GM18507 (cell line): ENCODE data around the gene ZNF267.
"Not testable (repeated sequence)": the region's sequence is repeated elsewhere in the genome, so short reads cannot be mapped to it uniquely, and the experiment has no call there.

Experiments
- DNase-seq: peaks from one replicate; pipeline ENCODE4 v3.0.0; 2011; ENCODE audit warnings: low read depth; ENCODE audit not compliant: insufficient read length; ENCODE audit errors: extremely low spot score
- FAIRE-seq: peaks from 2 replicates; lab custom pipeline; 2011; peaks lifted over from hg19 to GRCh38; lab: Jason Lieb, UNC

Gene ZNF267

DNA sequence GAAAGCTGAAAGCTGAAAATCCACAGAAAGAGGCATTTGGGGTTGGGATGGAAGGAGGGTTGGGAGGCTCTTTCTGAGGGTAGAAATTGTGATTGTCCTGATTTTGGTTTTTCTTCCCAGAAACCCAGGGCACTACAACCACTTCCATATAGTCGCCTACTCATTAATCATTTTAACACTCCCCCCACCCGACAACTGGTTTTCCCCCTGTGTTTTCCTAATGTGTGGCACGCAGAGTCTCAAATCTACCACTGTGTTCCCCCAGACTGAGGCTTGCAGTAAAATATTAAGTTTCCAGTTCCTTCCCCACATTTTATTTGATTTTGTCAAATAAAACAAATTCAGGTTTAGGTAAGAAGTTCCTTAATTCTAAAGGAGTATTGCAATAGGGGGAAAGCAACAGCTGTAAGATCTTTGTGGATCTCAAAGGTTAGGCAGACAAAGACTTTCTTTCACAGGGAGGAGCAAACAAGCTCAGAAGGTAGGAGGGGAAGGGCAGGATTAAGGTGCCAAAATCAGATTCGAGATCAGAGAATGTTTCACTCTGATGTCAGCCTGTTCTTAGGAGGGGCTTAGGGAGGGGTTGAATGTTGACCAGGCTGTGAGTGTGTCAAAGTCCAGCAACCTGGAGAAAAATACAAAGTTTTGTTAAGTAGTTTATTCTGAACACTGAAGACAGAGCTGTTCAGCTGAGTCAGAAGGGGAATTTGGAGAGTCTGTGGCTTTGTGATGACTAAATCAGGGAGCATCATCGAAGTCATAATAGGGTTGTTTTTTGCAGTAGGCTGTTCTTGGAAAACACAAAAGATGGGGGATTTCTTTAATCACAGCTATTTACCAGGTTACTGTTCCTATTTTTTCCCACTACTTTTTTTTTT lies 3.6 kb downstream of the ZNF267 start:
- FAIRE-seq (peak; percentile 87), DNase-seq (peak; percentile 22)

DNA sequence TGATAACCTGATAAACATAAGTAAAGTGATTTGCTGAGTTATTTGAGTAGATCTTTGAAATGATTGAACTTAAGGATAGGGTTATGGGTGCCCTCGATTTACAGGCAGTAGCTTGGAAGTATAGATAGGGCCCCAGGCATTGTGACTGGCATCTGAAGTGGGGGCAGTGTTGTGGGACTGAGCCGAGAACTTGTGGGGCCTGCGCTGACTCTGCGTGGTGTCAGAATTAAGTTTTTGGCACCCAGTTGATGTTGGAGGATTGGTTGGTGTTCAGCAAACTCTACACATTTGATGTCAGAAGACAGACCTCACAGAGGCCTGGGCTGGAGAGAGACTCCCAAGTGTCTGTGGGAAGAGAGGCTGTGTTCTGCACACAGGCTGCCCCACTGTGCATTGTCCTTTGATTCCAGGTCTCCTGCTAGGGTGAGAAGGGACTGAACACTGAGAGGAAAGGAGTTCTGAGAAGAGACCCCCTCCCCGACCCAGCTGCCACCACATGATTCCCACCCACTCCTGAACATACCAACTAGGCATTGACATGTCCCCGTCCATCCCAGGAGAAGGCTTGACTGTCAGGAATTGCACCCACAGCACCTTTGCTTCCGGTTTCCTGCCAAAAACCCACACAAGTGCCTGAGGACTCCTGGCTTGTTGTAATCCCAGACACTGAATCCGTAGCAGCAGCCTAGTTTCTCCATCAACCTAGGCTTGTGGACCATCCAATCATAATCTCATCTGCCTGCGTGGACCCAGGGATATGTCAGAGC lies 4.5 kb downstream of the ZNF267 start:
- no peak for DNase-seq
- no peak for FAIRE-seq

DNA sequence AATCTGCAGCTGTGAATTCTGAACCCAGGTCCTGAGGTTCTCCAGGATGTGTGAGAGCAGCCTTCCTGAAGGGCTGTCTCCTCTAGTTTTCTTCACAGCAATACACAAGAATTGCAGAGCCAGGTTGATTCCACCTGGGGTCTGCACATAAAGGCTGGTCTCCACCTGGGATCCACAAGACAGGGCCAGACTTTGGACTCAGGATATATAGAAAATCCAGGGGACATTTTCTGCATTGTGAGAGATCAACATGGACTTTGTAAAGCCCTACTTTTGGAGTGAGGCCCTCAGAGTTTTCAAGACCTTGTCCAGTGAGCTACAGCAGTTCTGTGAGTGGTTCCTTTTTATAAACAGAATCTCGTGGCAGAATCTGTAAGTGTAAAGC lies 6.3 kb downstream of the ZNF267 start:
- FAIRE-seq = no peak
- DNase-seq = no peak

DNA sequence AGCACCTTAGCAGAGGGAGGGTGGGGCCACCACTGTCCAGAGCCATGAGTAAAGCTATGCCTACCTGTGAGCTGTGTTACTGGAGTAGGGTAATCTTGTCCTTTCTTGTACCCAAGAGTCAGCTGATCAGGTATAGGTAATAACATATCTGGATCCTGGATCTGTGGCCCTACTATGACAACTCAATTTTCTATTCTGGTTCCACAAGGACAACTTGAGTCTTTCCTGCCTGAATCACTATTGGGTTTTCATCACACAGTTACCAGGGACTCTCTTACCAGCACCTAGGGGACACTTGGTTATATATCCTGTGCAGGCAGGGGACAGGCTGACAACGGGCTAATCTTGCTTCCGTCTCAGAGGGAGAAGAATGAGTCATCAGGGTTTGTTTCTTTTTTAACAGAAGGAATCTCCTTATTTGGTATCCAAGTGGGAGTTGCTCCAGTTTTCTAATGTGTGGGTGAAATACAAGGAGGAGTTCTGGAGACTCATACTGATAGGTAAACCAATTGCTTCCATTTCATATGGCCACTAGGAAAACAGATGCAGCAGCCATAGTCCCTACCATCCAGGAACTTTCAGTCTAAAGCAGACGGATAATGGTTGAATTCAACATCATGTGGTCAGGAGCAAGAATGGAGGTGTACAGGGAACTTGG lies 6.8 kb downstream of the ZNF267 start:
- FAIRE-seq (peak; percentile 36), DNase-seq (no peak)

DNA sequence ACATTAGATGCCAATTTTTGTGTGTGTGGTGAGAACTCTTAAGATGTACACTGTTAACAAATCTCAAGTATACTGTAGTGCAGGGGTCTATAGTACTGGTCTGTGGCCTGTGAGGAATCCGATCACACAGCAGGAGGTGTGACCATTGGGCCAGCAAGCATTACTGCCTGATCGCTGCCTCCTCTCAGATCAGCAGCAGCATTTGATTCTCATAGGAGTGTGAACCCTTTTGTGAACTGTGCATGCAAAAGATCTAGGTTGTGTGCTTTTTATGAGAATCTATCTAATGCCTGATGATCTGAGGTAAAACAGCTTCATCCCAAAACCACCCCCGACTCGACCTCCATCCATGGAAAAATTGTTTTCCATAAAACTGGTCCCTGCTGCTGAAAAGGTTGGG lies 12.6 kb downstream of the ZNF267 start:
- no peak for FAIRE-seq
- no peak for DNase-seq

DNA sequence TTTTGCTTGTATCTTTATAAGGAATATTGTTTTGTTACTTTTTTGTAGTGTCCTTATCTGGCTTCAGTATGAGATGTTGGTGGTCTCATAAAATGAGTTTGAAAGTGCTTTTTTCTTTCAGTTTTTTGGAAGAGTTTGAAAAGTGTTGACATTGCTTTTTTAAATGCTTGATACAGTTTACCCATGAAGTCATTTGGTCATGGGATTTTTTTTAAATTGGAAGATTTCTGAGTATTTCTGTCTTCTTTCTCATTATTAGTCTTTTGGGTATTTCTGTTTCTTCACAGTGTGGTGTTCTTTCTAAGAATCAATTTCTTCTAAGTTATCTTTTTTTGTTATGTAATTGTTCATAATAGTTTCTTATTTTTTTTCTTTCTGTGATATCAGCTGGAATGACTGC lies 15.1 kb downstream of the ZNF267 start:
- DNase-seq = no peak
- FAIRE-seq = no peak

DNA sequence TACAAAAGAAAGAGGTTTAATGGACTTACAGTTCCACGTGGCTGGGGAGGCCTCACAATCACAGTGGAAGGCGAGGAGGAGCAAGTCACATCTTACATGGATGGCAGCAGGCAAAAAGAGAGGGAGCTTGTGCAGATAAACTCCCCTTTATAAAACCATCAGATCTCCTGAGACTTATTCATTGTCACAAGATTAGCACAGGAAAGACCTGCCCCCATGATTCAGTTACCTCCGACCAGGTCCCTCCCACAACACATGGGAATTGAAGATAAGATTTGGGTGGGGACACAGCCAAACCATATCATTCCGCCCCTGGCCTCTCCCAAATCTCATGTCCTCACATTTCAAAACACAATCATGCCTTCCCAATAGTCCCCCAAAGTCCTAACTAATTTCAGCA lies 18.5 kb downstream of the ZNF267 start:
- not testable (repeated sequence) for FAIRE-seq

DNA sequence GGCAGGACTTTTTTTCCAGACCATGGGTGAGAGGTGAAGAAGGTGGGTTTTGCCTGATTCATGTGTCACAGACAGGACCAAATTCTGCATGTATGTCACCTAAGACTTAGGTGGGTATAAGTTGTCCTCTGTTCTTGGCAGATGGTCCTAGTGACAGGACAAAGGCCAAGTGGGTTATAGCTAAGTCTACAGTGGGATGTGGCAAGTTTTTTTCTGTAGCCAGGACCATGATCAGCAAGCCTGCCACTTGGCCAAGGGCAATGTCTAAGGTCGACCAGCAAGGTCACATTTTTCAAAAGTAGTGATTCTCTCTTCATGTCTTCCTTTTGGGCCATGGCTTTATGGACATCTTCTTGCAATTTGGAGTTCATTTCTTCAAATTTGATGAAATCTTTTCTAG lies 20.2 kb downstream of the ZNF267 start:
- FAIRE-seq (no peak), DNase-seq (no peak)

More for the DNA sequence above, 18.5 kb downstream of the ZNF267 start:
- not testable (repeated sequence) for DNase-seq

DNA sequence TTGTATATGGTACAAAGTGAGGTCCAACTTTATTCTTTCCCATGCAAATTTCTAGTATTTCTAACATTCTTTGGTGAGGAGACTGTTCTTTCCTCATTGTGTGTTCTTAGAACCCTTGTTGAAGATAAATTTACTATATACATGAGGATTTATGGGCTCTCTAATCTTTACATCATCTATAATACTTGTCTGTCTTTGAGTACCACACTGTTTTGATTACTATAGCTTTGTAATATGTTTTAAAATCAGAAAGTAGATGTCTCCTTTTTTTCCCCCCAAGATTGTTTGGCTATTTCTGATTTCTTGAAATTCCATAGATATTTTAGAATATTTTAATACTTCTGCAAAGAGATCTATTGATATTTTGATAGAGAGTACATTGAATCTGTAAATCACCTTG lies 23.7 kb downstream of the ZNF267 start:
- FAIRE-seq (no peak), DNase-seq (no peak)

DNA sequence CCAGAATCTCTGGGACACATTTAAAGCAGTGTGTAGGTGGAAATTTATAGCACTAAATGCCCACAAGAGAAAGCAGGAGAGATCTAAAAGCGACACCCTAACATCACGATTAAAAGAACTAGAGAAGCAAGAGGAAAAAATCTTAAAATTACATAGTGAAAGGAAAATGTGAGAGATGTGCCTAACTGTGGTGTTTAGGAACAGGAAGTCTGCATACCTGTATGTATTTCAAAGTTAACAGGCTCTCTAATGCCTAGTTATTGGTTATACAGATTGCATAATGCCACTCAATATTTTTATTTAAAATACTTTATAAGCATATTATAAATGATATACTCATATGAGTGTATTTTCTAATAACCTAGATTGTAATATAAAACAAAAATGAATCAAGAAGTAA lies 25.9 kb downstream of the ZNF267 start:
- DNase-seq (no peak), FAIRE-seq (no peak)

DNA sequence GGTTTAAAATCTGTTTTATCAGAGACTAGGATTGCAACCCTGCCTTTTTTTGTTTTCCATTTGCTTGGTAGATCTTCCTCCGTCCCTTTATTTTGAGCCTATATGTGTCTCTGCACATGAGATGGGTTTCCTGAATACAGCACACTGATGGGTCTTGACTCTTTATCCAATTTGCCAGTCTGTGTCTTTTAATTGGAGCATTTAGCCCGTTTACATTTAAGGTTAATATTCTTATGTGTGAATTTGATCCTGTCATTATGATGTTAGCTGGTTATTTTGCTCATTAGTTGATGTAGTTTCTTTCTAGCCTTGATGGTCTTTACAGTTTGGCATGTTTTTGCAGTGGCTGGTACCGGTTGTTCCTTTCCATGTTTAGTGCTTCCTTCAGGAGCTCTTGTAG lies 31.0 kb downstream of the ZNF267 start:
- not testable (repeated sequence) for FAIRE-seq

DNA sequence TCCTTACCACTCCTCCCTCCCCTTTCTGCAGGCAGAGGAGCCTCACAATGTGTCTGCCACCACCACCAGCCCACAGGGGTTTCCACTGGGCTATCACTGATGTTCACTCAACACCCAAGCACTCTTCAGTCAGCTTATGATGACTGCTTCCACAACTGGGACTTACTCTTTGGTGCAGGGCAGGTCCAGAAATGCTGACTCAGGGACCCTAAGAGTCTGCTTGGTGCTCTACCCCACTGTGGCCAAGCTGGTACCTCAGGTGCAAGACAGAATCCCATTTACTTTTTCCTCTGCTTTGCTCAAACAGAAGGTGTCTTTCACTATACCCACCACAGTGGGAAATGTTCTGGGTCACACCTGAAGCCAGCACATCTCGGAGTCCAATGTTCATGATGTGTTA lies 40.1 kb downstream of the ZNF267 start:
- no peak for FAIRE-seq
- no peak for DNase-seq

More for the DNA sequence above, 31.0 kb downstream of the ZNF267 start:
- DNase-seq = not testable (repeated sequence)

DNA sequence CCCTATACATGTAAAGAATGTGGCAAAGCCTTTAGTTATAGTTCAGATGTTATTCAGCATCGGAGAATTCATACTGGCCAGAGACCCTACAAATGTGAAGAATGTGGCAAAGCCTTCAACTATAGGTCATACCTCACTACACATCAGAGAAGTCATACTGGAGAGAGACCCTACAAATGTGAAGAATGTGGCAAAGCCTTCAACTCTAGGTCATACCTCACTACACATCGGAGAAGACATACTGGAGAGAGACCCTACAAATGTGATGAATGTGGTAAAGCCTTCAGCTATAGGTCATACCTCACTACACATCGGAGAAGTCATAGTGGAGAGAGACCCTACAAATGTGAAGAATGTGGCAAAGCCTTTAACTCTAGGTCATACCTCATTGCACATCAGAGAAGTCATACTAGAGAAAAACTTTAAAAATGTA lies 42.5 kb downstream of the ZNF267 start:
- FAIRE-seq (no peak), DNase-seq (no peak)

DNA sequence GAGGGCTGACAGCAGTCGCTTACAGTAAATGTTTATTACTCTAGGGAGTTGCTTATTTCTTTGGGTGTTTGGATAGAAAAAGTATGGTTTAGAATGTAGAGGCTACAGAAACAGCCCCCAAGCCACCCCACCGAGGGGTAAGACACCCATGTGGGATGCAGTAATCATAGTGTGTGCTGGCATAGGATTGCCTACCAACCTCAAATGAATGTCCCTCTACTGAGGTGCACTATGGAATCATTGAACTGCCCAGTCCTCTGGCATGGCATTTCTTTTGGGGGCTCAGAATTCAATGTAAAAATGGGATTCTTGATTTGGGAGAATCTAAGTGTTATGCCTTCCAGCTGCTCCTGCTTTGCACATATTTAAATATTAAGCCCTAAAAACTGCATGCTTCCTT lies 46.8 kb downstream of the ZNF267 start:
- FAIRE-seq (no peak), DNase-seq (no peak)

DNA sequence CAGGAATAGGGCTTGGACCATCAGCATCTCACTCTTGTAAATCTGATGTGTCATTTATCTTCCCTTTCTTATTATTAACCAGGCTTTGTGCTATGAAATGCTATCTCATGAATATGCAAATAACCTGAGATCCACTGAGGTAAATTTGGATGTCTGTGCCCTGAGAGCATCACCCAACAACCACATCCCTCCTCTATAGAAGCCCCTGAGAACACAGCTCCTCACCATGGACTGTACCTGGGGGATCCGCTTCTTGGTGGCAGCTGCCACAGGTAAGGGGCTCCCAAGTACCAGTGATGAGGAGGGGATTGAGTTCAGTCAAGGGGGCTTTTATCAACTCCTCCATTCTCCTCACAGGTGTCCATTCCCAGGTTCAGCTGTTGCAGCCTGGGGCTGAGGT lies 78.2 kb downstream of the ZNF267 start:
- FAIRE-seq, DNase-seq: not testable (repeated sequence)

DNA sequence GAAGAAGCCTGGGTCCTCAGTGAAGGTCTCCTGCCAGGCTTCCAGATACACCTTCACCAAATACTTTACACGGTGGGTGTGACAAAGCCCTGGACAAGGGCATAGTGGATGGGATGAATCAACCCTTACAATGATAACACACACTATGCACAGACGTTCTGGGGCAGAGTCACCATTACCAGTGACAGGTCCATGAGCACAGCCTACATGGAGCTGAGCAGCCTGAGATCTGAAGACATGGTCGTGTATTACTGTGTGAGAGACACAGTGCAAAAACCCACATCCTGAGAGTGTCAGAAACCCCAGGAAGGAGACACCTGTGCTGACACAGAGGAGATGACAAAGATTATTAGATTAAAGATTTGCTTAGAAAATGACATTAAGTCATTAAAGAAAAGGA lies 78.6 kb downstream of the ZNF267 start:
- FAIRE-seq, DNase-seq: not testable (repeated sequence)

DNA sequence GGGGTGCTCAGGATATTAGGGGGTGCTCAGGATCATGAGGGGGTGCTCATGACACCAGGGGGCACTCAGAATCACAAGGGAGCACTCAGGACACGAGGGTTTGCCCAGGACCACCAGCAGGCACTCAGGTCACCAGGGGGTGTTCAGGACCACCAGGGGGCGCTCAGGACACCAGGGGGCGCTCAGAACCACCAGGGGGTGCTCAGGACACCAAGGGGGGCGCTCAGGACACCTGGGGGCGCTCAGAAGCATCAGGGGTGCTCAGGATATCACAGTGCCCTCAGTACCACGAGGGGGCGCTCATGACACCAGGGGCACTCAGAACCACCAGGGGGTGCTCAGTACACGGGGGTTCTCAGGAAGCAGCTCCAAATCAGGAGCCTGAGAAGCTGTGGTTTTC lies 82.6 kb downstream of the ZNF267 start:
- not testable (repeated sequence) for DNase-seq, FAIRE-seq

DNA sequence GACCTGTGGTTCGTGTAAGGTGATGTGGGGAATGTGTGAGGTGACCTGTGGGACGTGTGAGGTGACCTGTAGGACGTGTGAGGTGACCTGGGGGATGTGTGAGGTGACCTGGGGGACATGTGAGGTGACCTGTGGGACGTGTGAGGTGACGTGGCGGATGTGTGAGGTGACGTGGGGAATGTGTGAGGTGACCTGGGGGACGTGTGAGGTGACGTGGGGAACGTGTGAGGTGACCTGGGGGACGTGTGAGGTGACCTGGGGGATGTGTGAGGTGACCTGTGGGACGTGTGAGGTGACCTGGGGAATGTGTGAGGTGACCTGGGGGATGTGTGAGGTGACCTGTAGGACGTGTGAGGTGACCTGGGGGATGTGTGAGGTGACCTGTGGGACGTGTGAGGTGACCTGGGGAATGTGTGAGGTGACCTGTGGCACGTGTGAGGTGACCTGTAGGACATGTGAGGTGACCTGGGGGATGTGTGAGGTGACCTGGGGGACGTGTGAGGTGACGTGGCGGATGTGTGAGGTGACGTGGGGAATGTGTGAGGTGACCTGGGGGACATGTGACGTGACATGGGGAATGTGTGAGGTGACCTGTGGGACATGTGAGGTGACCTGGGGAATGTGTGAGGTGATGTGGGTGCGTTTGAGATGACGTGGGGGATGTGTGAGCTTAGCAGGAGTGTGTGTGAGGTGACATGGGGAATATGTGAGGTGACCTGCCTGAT lies 86.7 kb downstream of the ZNF267 start:
- not testable (repeated sequence) for FAIRE-seq, DNase-seq
